H1 (cell line): ENCODE results near the gene NUDCD2. TPM values are rescaled to one million over a fixed set of nuclear protein-coding genes. Genes with fewer than 3 reads are reported as not detected.

Source experiments
- CTCF ChIA-PET: fragments of 300-600 bp; sonication (Branson Sonifier 250); formaldehyde crosslinking; loops from one replicate; lab custom pipeline; 2021; ENCODE audit not compliant: partially characterized antibody; lab: Charles Lee
- POLR2A ChIA-PET: fragments of 300-600 bp; sonication (Branson Sonifier 250); formaldehyde crosslinking; loops from one replicate; lab custom pipeline; 2021; ENCODE audit warnings: inconsistent platforms; ENCODE audit not compliant: partially characterized antibody; lab: Charles Lee
- DNase-seq, 2 experiments: peaks; one replicate each; pipeline versions ENCODE4 v3.0.0 to v3.0.0-alpha.2; 2010 to 2022; ENCODE audit warnings: low spot score in 2 of 2, low read depth in 1 of 2, mixed read lengths in 1 of 2
- FAIRE-seq: peaks from 2 replicates; lab custom pipeline; 2011; peaks lifted over from hg19 to GRCh38; lab: Jason Lieb, UNC
- H2AFZ ChIP-seq: 2 replicates; pipeline ENCODE4 v1.8.1; 2012; ENCODE audit warnings: low read length, inconsistent platforms
- H2AK5ac ChIP-seq: 2 replicates; pipeline ENCODE4 v1.6.1; 2013; ENCODE audit warnings: low read depth, low read length
- H2BK120ac ChIP-seq: replicated peaks from 2 replicates; pipeline ENCODE3; 2013; ENCODE audit warnings: low read depth, low read length, inconsistent platforms
- H2BK12ac ChIP-seq: 2 replicates; pipeline ENCODE4 v1.6.1; 2013; ENCODE audit warnings: low read depth, low read length
- H2BK15ac ChIP-seq: 2 replicates; pipeline ENCODE4 v1.6.1; 2013; ENCODE audit warnings: low read length
- H2BK20ac ChIP-seq: 2 replicates; pipeline ENCODE4 v1.6.1; 2013; ENCODE audit warnings: low read length
- H2BK5ac ChIP-seq: 2 replicates; pipeline ENCODE4 v1.6.1; 2013; ENCODE audit warnings: low read depth, low read length
- H3K14ac ChIP-seq: 2 replicates; pipeline ENCODE4 v1.6.1; 2013; ENCODE audit warnings: inconsistent platforms; ENCODE audit not compliant: insufficient read length
- H3K18ac ChIP-seq: 2 replicates; pipeline ENCODE4 v1.6.1; 2013; ENCODE audit warnings: low read length; ENCODE audit errors: extremely low read depth
- H3K23ac ChIP-seq: 2 replicates; pipeline ENCODE4 v1.6.1; 2013; ENCODE audit warnings: inconsistent platforms; ENCODE audit not compliant: insufficient read length
- H3K23me2 ChIP-seq: 2 replicates; pipeline ENCODE4 v1.6.1; 2013; ENCODE audit warnings: low read depth, low read length
- H3K27ac ChIP-seq: 2 replicates; pipeline ENCODE4 v1.6.1; 2011; ENCODE audit warnings: low read depth, low read length, inconsistent platforms
- H3K27me3 ChIP-seq, 4 experiments: replicated peaks in 1 of 4; 1 replicate in 1 of 4; 2 replicates in 3 of 4; pipeline versions ENCODE4 v1.6.1 to v1.8.1; 2011 to 2013; ENCODE audit warnings: low read length in 3 of 4, mild to moderate bottlenecking in 3 of 4, inconsistent platforms in 2 of 4, mixed read lengths in 2 of 4, moderate library complexity in 1 of 4; ENCODE audit not compliant: control insufficient read depth in 3 of 4, insufficient read depth in 3 of 4; ENCODE audit errors: extremely low read depth in 1 of 4
- H3K36me3 ChIP-seq, 4 experiments: 2 replicates each; pipeline versions ENCODE4 v1.6.1 to v1.8.1; 2011 to 2013; ENCODE audit warnings: mild to moderate bottlenecking in 4 of 4, low read length in 3 of 4, moderate library complexity in 2 of 4, control low read depth in 1 of 4, inconsistent platforms in 1 of 4; ENCODE audit not compliant: insufficient read depth in 4 of 4, control insufficient read depth in 2 of 4
- H3K4ac ChIP-seq: replicated peaks from 2 replicates; pipeline ENCODE3; 2013; ENCODE audit warnings: low read length, low read depth, mixed read lengths, inconsistent platforms; ENCODE audit not compliant: insufficient read length
- H3K4me1 ChIP-seq, 4 experiments: replicated peaks in 1 of 4; 1 replicate in 1 of 4; 2 replicates in 3 of 4; pipeline versions ENCODE4 v1.6.1 to v1.8.1; 2011 to 2013; ENCODE audit warnings: low read length in 3 of 4, inconsistent platforms in 2 of 4, mixed read lengths in 1 of 4; ENCODE audit not compliant: insufficient read depth in 4 of 4, control insufficient read depth in 3 of 4
- H3K4me2 ChIP-seq, 2 experiments: 2 replicates each; pipeline versions ENCODE4 v1.6.1 to v1.8.1; 2011 to 2013; ENCODE audit warnings: low read depth in 2 of 2, low read length in 2 of 2, control low read depth in 1 of 2, inconsistent platforms in 1 of 2, mild to moderate bottlenecking in 1 of 2; ENCODE audit not compliant: insufficient read depth in 1 of 2
- H3K4me3 ChIP-seq, 4 experiments: fragments of 200-600, 300-600 bp in 1 of 4; sonication (generic), shearing (Covaris generic), sonication (Bioruptor Twin) in 1 of 4; 2 replicates each; pipeline versions ENCODE4 v1.5.1 to v1.8.1; 2011 to 2016; ENCODE audit warnings: low read length in 4 of 4, low read depth in 3 of 4, control low read depth in 2 of 4, inconsistent platforms in 2 of 4, mild to moderate bottlenecking in 2 of 4, mixed read lengths in 1 of 4, moderate library complexity in 1 of 4; ENCODE audit not compliant: insufficient read depth in 2 of 4; ENCODE audit errors: extremely low read depth in 1 of 4
- H3K56ac ChIP-seq: replicated peaks from 2 replicates; pipeline ENCODE3; 2013; ENCODE audit warnings: low read depth, mild to moderate bottlenecking, mixed read lengths, low read length, inconsistent platforms; ENCODE audit not compliant: insufficient read length
- H3K79me1 ChIP-seq: 2 replicates; pipeline ENCODE4 v1.6.1; 2013; ENCODE audit warnings: low read depth, low read length, control low read depth
- H3K79me2 ChIP-seq, 2 experiments: 2 replicates each; pipeline versions ENCODE4 v1.6.1 to v1.8.1; 2012 to 2013; ENCODE audit warnings: low read length in 2 of 2, mild to moderate bottlenecking in 2 of 2, inconsistent platforms in 1 of 2; ENCODE audit not compliant: insufficient read depth in 2 of 2, control insufficient read depth in 1 of 2
- H3K9ac ChIP-seq, 4 experiments: replicated peaks in 1 of 4; 1 replicate in 1 of 4; 2 replicates in 3 of 4; pipeline versions ENCODE4 v1.6.1 to v1.8.1; 2011 to 2013; ENCODE audit warnings: low read depth in 3 of 4, low read length in 3 of 4, control low read depth in 2 of 4, mild to moderate bottlenecking in 2 of 4, moderate library complexity in 2 of 4, inconsistent platforms in 1 of 4; ENCODE audit errors: extremely low read depth in 1 of 4
- H3K9me3 ChIP-seq, 2 experiments: 2 replicates each; pipeline versions ENCODE4 v1.6.1 to v1.8.1; 2012 to 2013; ENCODE audit warnings: mild to moderate bottlenecking in 2 of 2, moderate library complexity in 2 of 2, control low read depth in 1 of 2, inconsistent platforms in 1 of 2, low read depth in 1 of 2, low read length in 1 of 2, mixed read lengths in 1 of 2; ENCODE audit not compliant: insufficient read depth in 2 of 2
- H4K20me1 ChIP-seq, 2 experiments: replicated peaks in 1 of 2; 2 replicates each; pipeline versions ENCODE3 to v1.8.1; 2011 to 2013; ENCODE audit warnings: inconsistent platforms in 2 of 2, low read length in 2 of 2, mild to moderate bottlenecking in 1 of 2; ENCODE audit not compliant: insufficient read depth in 2 of 2, control insufficient read depth in 1 of 2
- H4K5ac ChIP-seq: 2 replicates; pipeline ENCODE4 v1.6.1; 2013; ENCODE audit warnings: low read length, low read depth, mixed read lengths, inconsistent platforms; ENCODE audit not compliant: insufficient read length
- H4K8ac ChIP-seq: 2 replicates; pipeline ENCODE4 v1.8.0; 2013; ENCODE audit warnings: mild to moderate bottlenecking, moderate library complexity, low read length, inconsistent platforms; ENCODE audit not compliant: insufficient read depth; ENCODE audit errors: extremely low read depth
- H4K91ac ChIP-seq: replicated peaks from 2 replicates; pipeline ENCODE3; 2013; ENCODE audit warnings: low read length, mixed read lengths, inconsistent platforms; ENCODE audit not compliant: insufficient read length
- EP300 ChIP-seq, 2 experiments: IDR thresholded peaks; 1 replicate in 1 of 2; 2 replicates in 1 of 2; pipeline ENCODE4 v1.6.1; 2011 to 2012; ENCODE audit warnings: low read depth in 2 of 2, low read length in 2 of 2, mild to moderate bottlenecking in 2 of 2, borderline replicate concordance in 1 of 2, inconsistent platforms in 1 of 2, moderate library complexity in 1 of 2
- NANOG ChIP-seq: IDR thresholded peaks from 2 replicates; pipeline ENCODE4 v1.6.1; 2011; ENCODE audit warnings: low read length, low read depth, mild to moderate bottlenecking, inconsistent platforms; ENCODE audit not compliant: insufficient read depth, poor library complexity, severe bottlenecking
- NRF1 ChIP-seq: IDR thresholded peaks from 2 replicates; pipeline ENCODE4 v1.6.1; 2011; ENCODE audit warnings: mild to moderate bottlenecking, low read depth, low read length, improper control_type of control experiment
- POLR2A ChIP-seq, 2 experiments: IDR thresholded peaks; 1 replicate in 1 of 2; 2 replicates in 1 of 2; pipeline ENCODE4 v1.6.1; 2011; ENCODE audit warnings: low read depth in 2 of 2, low read length in 2 of 2, mild to moderate bottlenecking in 2 of 2; ENCODE audit errors: control extremely low read depth in 1 of 2
- POLR2AphosphoS5 ChIP-seq: IDR thresholded peaks from 2 replicates; pipeline ENCODE4 v1.6.1; 2011; ENCODE audit warnings: low read depth, low read length
- RBBP5 ChIP-seq: IDR thresholded peaks from 2 replicates; pipeline ENCODE4 v1.7.1; 2012; ENCODE audit warnings: low read depth, mild to moderate bottlenecking, inconsistent platforms, low read length, moderate library complexity, borderline replicate concordance
- SIN3A ChIP-seq, 2 experiments: IDR thresholded peaks in 1 of 2; conservative IDR thresholded peaks in 1 of 2; 2 replicates each; pipeline ENCODE4 v1.6.1; 2011 to 2012; ENCODE audit warnings: low read length in 2 of 2, improper control_type of control experiment in 1 of 2, low read depth in 1 of 2, mild to moderate bottlenecking in 1 of 2
- TAF7 ChIP-seq: optimal IDR thresholded peaks from 2 replicates; pipeline ENCODE3; 2011; ENCODE audit warnings: low read depth, mild to moderate bottlenecking, inconsistent platforms, low read length, moderate library complexity, borderline replicate concordance
- TBP ChIP-seq: IDR thresholded peaks from 2 replicates; pipeline ENCODE4 v1.6.1; 2011; ENCODE audit warnings: low read depth, low read length, improper control_type of control experiment
- TEAD4 ChIP-seq: IDR thresholded peaks from 2 replicates; pipeline ENCODE4 v1.6.1; 2012; ENCODE audit warnings: low read depth, low read length, inconsistent platforms, mixed read lengths
- WGBS, 2 experiments: shearing (Covaris generic) in 1 of 2; methylation state at CpG; one replicate each; pipeline versions ENCODE4 v1.1.6 to v1.1.7; 2013 to 2015; ENCODE audit warnings: low lambda C conversion rate in 2 of 2, mixed read lengths in 2 of 2, inconsistent platforms in 1 of 2, low coverage in 1 of 2, missing lambda C conversion rate in 1 of 2; ENCODE audit not compliant: insufficient replicate concordance in 2 of 2, insufficient coverage in 1 of 2, insufficient read length in 1 of 2; ENCODE audit errors: extremely low coverage in 1 of 2, missing lambda C conversion rate in 1 of 2; 5-methylcytosine and 5-hydroxymethylcytosine counted together
- polyA plus RNA-seq, 7 experiments: library from polyadenylated mRNA; depleted of rRNA in 3 of 7; stranded (reverse) in 5 of 7; unstranded in 2 of 7; fragments of >200 nt in 5 of 7; fragments of 200-250 nt in 2 of 7; gene quantifications; 1 replicate in 5 of 7; 2 replicates in 1 of 7; 4 replicates in 1 of 7; pipeline versions ENCODE4 v1.2.1 to v1.2.3, GENCODE V29; 2011 to 2013; ENCODE audit warnings: missing spikeins in 2 of 7, mixed read lengths in 2 of 7
- total RNA-seq: library from RNA; stranded (reverse); fragmentation: NEBNext Ultra II Directional; extraction: Animal tissue kit (Norgen Biotek cat#: 25700); gene quantifications from 2 replicates; pipeline ENCODE4 v1.2.1, GENCODE V29; 2021

The NUDCD2 gene
- total and polyA plus RNA-seq, 2 of the 8 experiments (the other 6 are each of a cell fraction or from before 2014, with no cell fraction given), result 12.2 to 59.5 TPM

DNA sequence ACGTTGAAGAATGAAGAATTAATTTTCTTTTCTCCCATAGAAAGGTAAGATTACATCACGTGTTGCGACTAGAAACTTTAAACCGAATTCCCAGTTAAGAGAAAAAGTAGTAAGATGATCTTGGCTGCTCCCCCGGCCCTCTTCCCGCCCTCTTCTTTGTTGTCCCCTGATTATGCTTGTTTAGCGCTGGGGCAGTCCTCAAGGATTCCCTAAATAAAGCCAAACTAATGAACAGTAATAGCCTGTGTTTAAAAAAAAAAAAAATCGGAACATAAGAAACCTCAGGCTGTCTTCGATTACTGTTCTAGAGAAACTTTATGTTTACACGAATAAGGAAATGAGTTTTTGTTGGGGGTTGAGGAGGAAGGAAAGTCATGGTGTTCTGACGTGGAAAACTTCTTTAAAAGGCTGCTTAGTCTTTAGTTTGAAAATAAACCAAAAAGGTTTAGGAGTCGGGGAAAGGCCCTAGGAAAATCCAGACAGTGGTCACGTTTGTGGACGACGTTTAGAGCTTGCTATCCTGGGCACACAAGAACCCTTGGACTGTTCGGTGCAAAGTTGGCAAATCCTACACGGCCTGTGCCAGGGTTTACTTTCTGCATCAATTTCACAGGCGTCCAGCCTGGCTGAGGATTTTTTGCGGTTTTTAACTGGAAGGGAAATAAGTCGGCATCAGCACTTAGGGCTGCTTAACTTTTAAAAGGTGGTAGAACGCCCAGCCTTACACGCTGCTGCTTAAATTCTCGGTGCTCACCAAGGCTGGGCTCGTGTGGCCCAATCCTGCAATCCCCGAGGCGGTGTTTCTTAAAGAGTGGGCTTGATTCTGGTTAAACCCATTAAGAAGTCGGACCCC lies 44.4 kb upstream of the NUDCD2 start:
- peak overlapping the region; percentile 90 to 99 (median 96) for H3K9ac ChIP-seq
- H3K36me3 ChIP-seq, result no peaks in the 10 kb centered on the region
- H3K27me3 ChIP-seq, result no peaks in the 10 kb centered on the region
- ChIA-PET CTCF (interaction anchor here (0.9 to 1.8 kb wide), 3 partner anchors 9 to 31 kb away, joined by 4 to 5 read pairs (median 5); no protein-coding TSS in a partner anchor), POLR2A (interaction anchor here (1.0 to 4.6 kb wide), 7 partner anchors 8 to 66 kb away, joined by 3 to 76 read pairs (median 15); partner anchors contain the start of genes CCNG1, HMMR and NUDCD2)
- H2BK12ac ChIP-seq, result no peak overlapping the region; the same call in 1 of the 2 replicates
- H3K4me1 ChIP-seq, result peaks cover 0 to 9% (median 4%) of the 10 kb centered on the region in 4 experiments; a peak in 4 of 7 replicates
- H2BK5ac ChIP-seq, result peak overlapping the region; percentile 83
- H4K8ac ChIP-seq, result peak overlapping the region; percentile 87; the same call in 1 of the 2 replicates
- WGBS, 2 experiments, result 2% methylated on average over 27 of the region's 27 CpGs; no CpG with 5 or more reads in 1 of the 2 experiments
- DNase-seq (no peak), FAIRE-seq (no peak)
- H2AFZ ChIP-seq, result no peak overlapping the region
- peak overlapping the region; percentile 95 for H2BK120ac ChIP-seq
- peak overlapping the region; percentile 52 for H4K91ac ChIP-seq
- H3K14ac ChIP-seq, result no peak overlapping the region
- peaks cover 25 to 55% of the 10 kb centered on the region in 2 experiments for H3K79me2 ChIP-seq
- peak overlapping the region; percentile 90 for H3K56ac ChIP-seq
- H3K79me1 ChIP-seq, result no peaks in the 10 kb centered on the region
- peak overlapping the region; percentile 67 to 98 (median 89) for H3K4me3 ChIP-seq
- H2AK5ac ChIP-seq, result peak overlapping the region; percentile 78; the same call in 1 of the 2 replicates
- peak overlapping the region; percentile 91 for H3K4ac ChIP-seq
- peak overlapping the region; percentile 93 for H3K18ac ChIP-seq
- H2BK15ac ChIP-seq, result no peak overlapping the region
- H2BK20ac ChIP-seq, result 0 out of 2 replicates have a peak overlapping the region, but pooled peaks have one; percentile 13
- peak overlapping the region; percentile 90 to 100 for H3K4me2 ChIP-seq
- H3K9me3 ChIP-seq, result no peaks in the 10 kb centered on the region
- H4K5ac ChIP-seq, result peak overlapping the region; percentile 70
- no peak overlapping the region for H3K23ac ChIP-seq
- H3K23me2 ChIP-seq, result peaks cover 12% of the 10 kb centered on the region
- peaks cover 12 to 29% of the 10 kb centered on the region in 2 experiments for H4K20me1 ChIP-seq
- peak overlapping the region; percentile 89 for H3K27ac ChIP-seq
- TF ChIP-seq RBBP5, result no peak
- 0 out of 2 replicates have a peak, but pooled peaks have one; percentile 53 for TF ChIP-seq TBP
- 0 out of 4 replicates have a peak, but pooled peaks of 1 of the 2 experiments have one; percentile 12 for TF ChIP-seq SIN3A (conservative IDR thresholded peaks at IDR 0.05 in 1 of 2, IDR thresholded peaks at IDR 0.05 in 1 of 2; ENCODE audit: low read depth in 1 of 2, low read length in 2 of 2)
- TF ChIP-seq TAF7, result peak; percentile 9
- peak; percentile 44 to 82 for TF ChIP-seq POLR2A (IDR thresholded peaks at IDR 0.05; ENCODE audit: control extremely low read depth in 1 of 2, low read depth in 2 of 2, low read length in 2 of 2)
- no peak for TF ChIP-seq TEAD4
- TF ChIP-seq NRF1, result 0 out of 2 replicates have a peak, but pooled peaks have one; percentile 5
- TF ChIP-seq NANOG, result no peak
- no peak for TF ChIP-seq EP300 (IDR thresholded peaks at IDR 0.05; ENCODE audit: borderline replicate concordance in 1 of 2, low read depth in 2 of 2, low read length in 2 of 2)
- peak; percentile 95 for TF ChIP-seq POLR2AphosphoS5
